ENCODE measurements around the gene PIGS. TPM values are rescaled to one million over a fixed set of nuclear protein-coding genes. Genes with fewer than 3 reads are reported as not detected.

PIGS gene
- total and polyA plus RNA-seq, 9 of the 15 experiments (the other 6 are each of a cell fraction or from before 2014, with no cell fraction given), result 47.5 to 138 (median 57.6) TPM

GRCh38 chr17:28534740-28535375 is 36.5 kb downstream of the PIGS start:
- no peak for TF ChIP-seq REST (IDR thresholded peaks at IDR 0.05; ENCODE audit: borderline replicate concordance)
- no peak for TF ChIP-seq REST (CRISPR knock-in tag; IDR thresholded peaks at IDR 0.05; ENCODE audit: low read depth)
- TF ChIP-seq, protein P1, sequence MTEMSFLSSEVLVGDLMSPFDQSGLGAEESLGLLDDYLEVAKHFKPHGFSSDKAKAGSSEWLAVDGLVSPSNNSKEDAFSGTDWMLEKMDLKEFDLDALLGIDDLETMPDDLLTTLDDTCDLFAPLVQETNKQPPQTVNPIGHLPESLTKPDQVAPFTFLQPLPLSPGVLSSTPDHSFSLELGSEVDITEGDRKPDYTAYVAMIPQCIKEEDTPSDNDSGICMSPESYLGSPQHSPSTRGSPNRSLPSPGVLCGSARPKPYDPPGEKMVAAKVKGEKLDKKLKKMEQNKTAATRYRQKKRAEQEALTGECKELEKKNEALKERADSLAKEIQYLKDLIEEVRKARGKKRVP (CRISPR knock-in tag; IDR thresholded peaks at IDR 0.05), result no peak
- TF ChIP-seq, protein P2, sequence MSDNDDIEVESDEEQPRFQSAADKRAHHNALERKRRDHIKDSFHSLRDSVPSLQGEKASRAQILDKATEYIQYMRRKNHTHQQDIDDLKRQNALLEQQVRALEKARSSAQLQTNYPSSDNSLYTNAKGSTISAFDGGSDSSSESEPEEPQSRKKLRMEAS (CRISPR knock-in tag; IDR thresholded peaks at IDR 0.05), result no peak
- TF ChIP-seq RAD21 (CRISPR knock-in tag; conservative IDR thresholded peaks at IDR 0.05 in 1 of 2, IDR thresholded peaks at IDR 0.05 in 1 of 2), result peak in 1 of 2 experiments; percentile 21; a peak in 1 of 4 replicates
- peak in 2 of 3 experiments; percentile 18 to 19; a peak in 2 of 6 replicates for TF ChIP-seq CTCF (IDR thresholded peaks at IDR 0.05 in 2 of 3, conservative IDR thresholded peaks at IDR 0.05 in 1 of 3; ENCODE audit: insufficient read depth in 2 of 3, low read depth in 1 of 3, low read length in 3 of 3)
- peak in 2 of 4 experiments; percentile 38 to 45 for DNase-seq (ENCODE audit: extremely low read depth in 1 of 4, low spot score in 3 of 4)
- H3K27ac ChIP-seq (ENCODE audit: extremely low read depth, low read depth, low read length), result no peak overlapping the region
- no peaks in the 10 kb centered on the region for H3K36me3 ChIP-seq (ENCODE audit: control insufficient read depth, insufficient read depth, low read length)
- H4K20me1 ChIP-seq (replicated peaks; ENCODE audit: control insufficient read depth, insufficient read depth, low read length), result peaks cover 18% of the 10 kb centered on the region; the same call in 1 of the 2 replicates
- peaks cover 0 to 15% of the 10 kb centered on the region in 2 experiments; a peak in 3 of 5 replicates for H3K4me1 ChIP-seq (replicated peaks in 1 of 2; ENCODE audit: control insufficient read depth in 2 of 2, insufficient read depth in 2 of 2, low read length in 2 of 2)
- H3K4me3 ChIP-seq, result no peak overlapping the region
- 8% methylated on average over 8 of the region's 11 CpGs for whole genome bisulfite sequencing (ENCODE audit: insufficient coverage, low coverage, missing lambda C conversion rate)
- no peak overlapping the region for H2AFZ ChIP-seq (ENCODE audit: low read depth, low read length)
- FAIRE-seq, result no peak
- POLR2A ChIA-PET, result interaction anchor here (0.6 kb wide), 1 partner anchor 703 kb away, joined by 3 read pairs; no protein-coding TSS in a partner anchor
- CTCF ChIA-PET (ENCODE audit: low intra/inter-chr PET ratio), result no interaction called here
- peaks cover 9 to 55% of the 10 kb centered on the region in 2 experiments; a peak in 4 of 5 replicates for H3K27me3 ChIP-seq (ENCODE audit: control insufficient read depth in 2 of 2, insufficient read depth in 2 of 2, low read length in 2 of 2)
- 0 out of 4 replicates have a peak overlapping the region, but pooled peaks of 1 of the 2 experiments have one; percentile 36 for H3K9ac ChIP-seq (ENCODE audit: insufficient read depth in 1 of 2, low read depth in 2 of 2, low read length in 2 of 2)
- H3K9me3 ChIP-seq (replicated peaks; ENCODE audit: control insufficient read depth, insufficient read depth, low read depth, low read length), result no peaks in the 10 kb centered on the region
- in situ Hi-C loops (cut with MboI), result loop anchor here (5.0 kb wide), 1 partner anchor 38 kb away; no protein-coding TSS in a partner anchor
- no TSS peak for BruUV-seq (replicated peaks)
- peak; percentile 56 for ATAC-seq
- no peaks in the 10 kb centered on the region for H3K79me2 ChIP-seq (ENCODE audit: control insufficient read depth, insufficient read depth, low read length)
- H3K9me1 ChIP-seq (ENCODE audit: control insufficient read depth, insufficient read depth, low read length), result no peaks in the 10 kb centered on the region
- intact Hi-C loops (cut with micrococcal nuclease), result no loop called here
- H3K4me2 ChIP-seq (ENCODE audit: insufficient read depth, low read length), result no peak overlapping the region
